NCI-H1092 (cell line): ENCODE data around the gene RFX1.

Experiments used
- DNase-seq: peaks from one replicate; lab custom pipeline; 2025; lab: John Stamatoyannopoulos, UW

RFX1 gene

DNA sequence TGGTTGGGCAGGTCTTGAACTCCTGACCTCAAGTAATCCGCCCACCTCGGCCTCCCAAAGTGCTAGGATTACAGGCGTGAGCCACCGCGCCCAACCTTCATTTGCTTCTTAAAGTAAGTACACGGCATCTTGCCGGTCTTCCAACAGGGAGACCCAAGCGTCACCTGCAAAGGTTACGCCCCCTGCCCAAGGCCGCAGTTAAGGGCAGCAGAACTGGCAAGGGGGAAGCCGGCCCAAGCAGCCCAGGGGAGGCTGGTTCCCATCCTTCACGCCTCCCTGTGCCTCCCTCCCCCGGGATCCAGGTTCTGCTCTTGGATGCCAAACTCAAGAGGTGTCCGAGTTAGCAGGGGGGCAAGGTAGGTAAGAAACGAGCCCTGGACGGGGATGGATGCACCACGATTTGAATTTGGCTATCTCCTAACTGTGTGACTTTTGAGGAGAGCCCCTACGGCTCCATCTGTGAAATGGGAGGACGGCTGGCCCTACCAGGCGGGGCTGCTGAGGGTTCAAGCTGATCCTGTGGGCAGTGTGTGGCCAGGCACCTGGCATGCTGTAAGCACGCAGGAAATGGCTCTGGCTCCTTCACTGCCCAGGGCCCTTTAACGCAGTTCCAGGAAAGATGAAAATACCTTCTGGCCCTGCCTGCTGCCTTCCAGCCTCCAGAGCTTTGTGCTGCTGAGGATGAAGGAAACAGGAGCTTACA is 9.0 kb downstream of the RFX1 start:
- no peak for DNase-seq

GRCh38 chr19:13995878-13996765 is 10.0 kb downstream of the RFX1 start:
- no peak for DNase-seq

DNA sequence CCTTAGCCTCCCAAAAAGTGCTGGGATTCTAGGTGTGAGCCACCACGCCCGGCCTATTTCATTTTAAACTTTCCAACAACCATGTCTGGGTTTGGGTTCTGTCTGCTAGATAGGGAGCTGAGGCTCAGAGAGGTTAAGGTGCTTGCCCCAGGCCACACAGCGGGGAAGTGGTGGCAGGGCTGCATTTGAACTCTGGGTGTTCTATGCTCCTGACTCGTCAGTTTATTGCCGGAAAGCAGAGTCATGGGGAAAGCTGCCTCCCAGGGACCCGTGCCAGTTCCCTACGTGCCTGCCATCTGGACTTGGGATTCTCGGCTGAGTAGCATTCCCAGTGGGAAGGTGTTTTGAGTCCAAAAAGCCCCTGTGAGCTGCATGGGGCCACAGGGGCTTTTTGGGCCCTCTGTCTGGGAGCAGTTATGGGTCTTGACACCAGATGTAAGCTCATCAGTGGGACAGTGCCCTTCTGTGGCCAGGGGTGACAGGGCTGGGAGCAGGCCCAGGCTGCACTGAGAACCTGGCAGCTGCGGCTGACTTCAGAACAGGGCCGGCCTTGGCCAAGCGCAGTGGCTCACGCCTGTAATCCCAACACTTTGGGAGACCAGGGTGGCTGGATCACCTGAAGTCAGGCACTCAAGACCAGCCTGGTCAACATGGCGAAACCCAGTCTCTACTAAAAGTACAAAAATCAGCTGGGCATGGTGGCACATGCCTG is 10.9 kb downstream of the RFX1 start:
- no peak for DNase-seq

DNA sequence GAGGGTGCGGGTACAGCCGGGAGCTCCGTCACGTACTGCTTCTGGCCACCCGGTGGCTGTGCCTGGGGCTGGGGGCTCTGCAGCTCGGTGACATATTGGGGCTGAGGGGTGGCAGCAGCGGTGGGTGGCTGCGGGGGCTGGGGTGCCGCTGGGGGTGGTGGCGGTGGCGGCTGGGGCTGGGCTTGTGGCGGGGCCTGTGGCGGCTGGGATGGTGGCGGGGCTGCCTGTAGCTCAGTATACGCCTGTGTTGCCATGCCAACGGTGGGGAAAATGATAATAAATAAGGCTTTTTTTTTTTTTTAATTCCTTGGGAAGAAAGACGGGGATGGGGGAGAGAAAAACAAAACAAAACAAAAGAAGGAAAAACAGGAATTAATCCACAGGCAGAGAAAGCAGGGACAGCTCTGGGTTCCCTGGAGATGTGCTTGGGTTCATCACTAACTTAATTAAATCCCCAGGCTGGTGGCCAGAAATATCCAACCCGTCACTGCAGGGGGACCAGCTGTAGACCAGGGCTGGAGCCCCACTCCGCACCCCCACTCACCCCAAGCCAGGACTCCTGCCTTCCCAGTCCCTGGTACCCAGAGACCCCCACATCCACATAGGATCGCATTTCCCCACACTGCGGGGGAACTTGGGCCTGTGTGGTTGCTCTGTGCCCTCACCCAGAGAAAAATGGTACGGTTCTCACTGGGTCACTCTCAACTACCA is 12.4 kb downstream of the RFX1 start:
- DNase-seq: no peak

- no peak for DNase-seq
Measured at GRCh38 chr19:13992025-13992424, 14.1 kb downstream of the RFX1 start.

- no peak for DNase-seq
Measured at GRCh38 chr19:13990085-13990484, 16.0 kb downstream of the RFX1 start.

- DNase-seq: no peak
Measured at GRCh38 chr19:13989487-13989886, 16.6 kb downstream of the RFX1 start.

DNA sequence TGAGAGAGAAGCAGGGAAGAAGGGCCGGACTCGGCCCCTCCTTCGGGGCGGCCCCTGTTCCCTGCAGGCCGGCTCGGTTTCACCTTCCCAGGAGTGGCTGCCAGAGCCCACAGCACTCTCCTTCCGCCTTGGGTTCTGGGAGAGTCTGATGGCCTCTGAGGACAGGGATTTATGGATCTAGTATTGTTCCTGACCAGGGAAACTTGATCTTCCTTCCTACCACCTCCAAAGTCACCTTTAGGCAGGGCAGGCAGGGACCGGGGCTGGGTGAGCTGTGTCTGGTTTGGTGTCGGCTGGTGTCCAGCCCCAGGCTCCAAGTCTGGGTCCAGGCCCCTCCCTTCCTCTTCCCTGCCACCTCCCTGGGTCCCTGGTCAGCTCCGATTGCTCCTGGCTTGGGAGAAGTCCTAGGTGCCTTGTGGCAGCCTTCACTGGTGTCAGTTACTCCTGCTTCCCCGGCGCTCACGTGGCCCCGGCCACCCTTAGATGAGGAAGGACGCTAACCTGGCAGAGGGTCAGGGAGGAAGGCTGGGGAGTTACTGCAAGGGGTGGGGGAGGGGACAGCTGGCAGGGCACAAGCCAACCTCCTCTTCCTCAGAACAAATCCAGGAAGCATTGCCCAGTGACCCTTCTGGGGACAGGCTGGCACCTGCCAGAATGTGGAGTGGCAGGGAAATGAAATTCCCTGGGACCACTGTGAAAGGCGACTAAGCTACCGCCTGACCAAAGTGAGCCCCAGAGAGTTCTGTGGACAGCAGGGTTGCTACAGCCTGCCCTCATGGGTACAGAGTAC is 18.8 kb downstream of the RFX1 start:
- DNase-seq: no peak

DNA sequence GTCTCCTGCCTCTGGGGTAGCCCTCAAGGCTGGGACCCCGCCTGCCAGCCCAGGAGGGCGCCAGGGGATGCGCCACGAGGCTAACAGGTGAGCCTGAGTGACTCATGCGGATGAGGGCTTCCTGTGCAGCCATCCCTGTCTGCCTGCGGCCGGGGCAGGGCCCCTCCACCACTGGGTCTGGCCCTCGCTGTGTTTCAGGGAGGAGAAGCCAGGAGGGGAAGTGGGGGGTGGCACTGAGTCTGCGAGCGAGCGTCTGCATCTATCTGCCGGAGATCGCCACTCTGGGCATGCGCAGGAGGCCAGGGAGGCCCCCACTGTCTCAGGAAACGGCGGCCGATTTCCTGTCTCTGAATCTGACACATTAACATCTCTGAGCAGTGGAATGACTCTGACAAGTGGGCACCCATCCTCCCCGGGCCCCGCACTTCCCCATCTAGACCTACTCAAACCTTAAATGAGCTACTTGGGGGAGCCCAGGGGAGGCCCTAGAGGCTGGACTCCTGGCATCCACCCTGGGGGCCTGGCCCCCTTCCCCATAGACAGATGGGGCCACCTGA is 19.7 kb downstream of the RFX1 start:
- DNase-seq: peak; percentile 45

- DNase-seq: no peak
Measured at GRCh38 chr19:13985771-13986347, 20.3 kb downstream of the RFX1 start.

DNA sequence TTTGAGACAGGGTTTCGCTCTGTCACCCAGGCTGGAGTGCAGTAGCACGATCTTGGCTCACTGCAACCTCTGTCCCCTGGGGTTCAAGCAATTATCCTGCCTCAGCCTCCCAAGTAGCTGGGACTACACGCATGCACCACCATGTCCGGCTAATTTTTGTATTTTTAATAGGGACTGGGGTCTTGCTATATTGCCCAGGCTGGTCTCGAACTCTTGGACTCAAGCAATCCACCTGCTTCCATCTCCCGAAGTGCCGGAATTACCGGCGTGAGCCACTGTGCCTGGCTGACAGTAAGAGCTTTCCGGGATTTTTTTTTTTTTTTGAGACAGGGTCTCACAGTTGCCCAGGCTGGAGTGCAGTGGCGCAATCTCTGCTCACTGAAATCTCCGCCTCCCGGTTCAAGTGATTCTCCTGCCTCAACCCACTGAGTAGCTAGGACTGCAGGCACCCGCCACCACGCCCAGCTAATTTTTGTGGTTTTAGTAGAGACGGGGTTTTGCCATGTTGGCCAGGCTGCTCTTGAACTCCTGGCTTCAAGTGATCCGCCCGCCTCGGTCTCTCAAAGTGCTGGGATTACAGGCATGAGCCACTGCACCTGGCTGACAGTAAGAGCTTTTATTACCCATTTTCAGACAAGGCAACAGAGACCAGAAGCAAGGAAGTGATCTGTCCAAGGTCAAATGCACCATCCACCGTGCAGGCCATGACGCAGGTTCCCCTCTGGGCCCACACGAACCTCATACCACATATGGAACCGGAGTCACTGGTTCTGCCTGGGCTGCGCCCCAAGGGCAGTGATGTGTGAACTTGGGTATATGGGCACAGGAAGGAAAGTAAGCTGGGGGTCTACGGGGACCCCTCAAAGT is 21.0 kb downstream of the RFX1 start:
- no peak for DNase-seq

- DNase-seq: no peak
Measured at GRCh38 chr19:13984186-13984585, 21.9 kb downstream of the RFX1 start.

GRCh38 chr19:13983213-13983889 is 22.8 kb downstream of the RFX1 start:
- DNase-seq: no peak

GRCh38 chr19:13982773-13983172 is 23.3 kb downstream of the RFX1 start:
- no peak for DNase-seq

DNA sequence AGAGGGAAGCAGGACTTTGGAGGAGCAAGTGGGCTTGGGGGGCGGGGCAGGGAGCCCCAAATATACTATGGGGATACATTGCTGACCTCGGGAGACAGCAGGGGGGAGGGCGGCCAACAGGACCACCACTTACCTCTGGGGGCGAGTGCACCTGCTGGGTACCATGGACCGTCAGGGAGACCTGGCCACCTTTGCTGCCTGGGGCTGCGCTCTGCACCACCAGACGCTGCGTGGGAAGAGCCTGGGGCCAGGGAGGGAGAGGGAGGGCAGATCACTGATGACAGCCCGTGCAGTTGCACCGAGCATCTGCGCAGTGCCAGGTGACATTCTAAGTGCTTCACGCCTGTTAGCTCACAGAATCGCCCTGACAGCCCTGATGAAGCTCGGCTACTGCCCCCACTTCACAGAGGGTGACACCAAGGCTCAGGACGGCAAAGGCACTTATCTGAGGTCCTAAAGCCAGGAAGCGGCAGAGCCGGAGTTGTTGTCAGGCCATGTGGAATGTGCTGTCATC is 24.1 kb downstream of the RFX1 start:
- DNase-seq: no peak

- DNase-seq: no peak
Measured at GRCh38 chr19:13981467-13981866, 24.7 kb downstream of the RFX1 start.

GRCh38 chr19:13981021-13981420 is 25.1 kb downstream of the RFX1 start:
- DNase-seq: no peak

- no peak for DNase-seq
Measured at GRCh38 chr19:13980340-13980739, 25.8 kb downstream of the RFX1 start.

- DNase-seq: no peak
Measured at GRCh38 chr19:13979686-13980085, 26.4 kb downstream of the RFX1 start.
